Liver (tissue), 9 donors: ENCODE results near the gene RAET1G. TPM values are rescaled to one million over a fixed set of nuclear protein-coding genes. Genes with fewer than 3 reads are reported as not detected.

Experiments used
- DNase-seq: peaks from one replicate; pipeline ENCODE4 v3.0.0-alpha.2; 2017; ENCODE audit warnings: low spot score
- H3K27ac ChIP-seq, 2 donors: one replicate each; pipeline ENCODE4 v1.7.0; 2013; ENCODE audit warnings: inconsistent platforms in 2 of 2, low read length in 2 of 2, control low read depth in 1 of 2, low read depth in 1 of 2, mild to moderate bottlenecking in 1 of 2
- H3K27me3 ChIP-seq, 4 donors: one replicate each; pipeline versions ENCODE4 v1.6.1 to v1.7.0; 2013; ENCODE audit warnings: low read length in 3 of 4, inconsistent platforms in 1 of 4, mild to moderate bottlenecking in 1 of 4, moderate library complexity in 1 of 4; ENCODE audit not compliant: control insufficient read depth in 4 of 4, insufficient read depth in 4 of 4
- H3K36me3 ChIP-seq, 4 donors: one replicate each; pipeline versions ENCODE4 v1.6.1 to v1.7.0; 2013; ENCODE audit warnings: low read length in 3 of 4, mild to moderate bottlenecking in 3 of 4, low read depth in 1 of 4, moderate library complexity in 1 of 4; ENCODE audit not compliant: control insufficient read depth in 4 of 4, insufficient read depth in 3 of 4
- H3K4me1 ChIP-seq, 4 donors: one replicate each; pipeline versions ENCODE4 v1.6.1 to v1.7.0; 2013; ENCODE audit warnings: low read length in 3 of 4, mild to moderate bottlenecking in 3 of 4, moderate library complexity in 1 of 4; ENCODE audit not compliant: control insufficient read depth in 4 of 4, insufficient read depth in 4 of 4
- H3K4me3 ChIP-seq, 3 donors: one replicate each; pipeline versions ENCODE4 v1.6.1 to v1.7.0; 2013; ENCODE audit warnings: low read length in 3 of 3, control low read depth in 1 of 3, low read depth in 1 of 3, mild to moderate bottlenecking in 1 of 3
- H3K9ac ChIP-seq, 2 donors: one replicate each; pipeline ENCODE4 v1.7.0; 2013; ENCODE audit warnings: low read length in 2 of 2, mild to moderate bottlenecking in 2 of 2, moderate library complexity in 2 of 2, control low read depth in 1 of 2, low read depth in 1 of 2
- H3K9me3 ChIP-seq, 4 donors: one replicate each; pipeline versions ENCODE4 v1.6.1 to v1.7.0; 2013; ENCODE audit warnings: low read length in 3 of 4; ENCODE audit not compliant: control insufficient read depth in 4 of 4
- EGR1 ChIP-seq, 2 donors: IDR thresholded peaks; 2 replicates each; pipeline ENCODE4 v1.6.1; 2016 to 2018; ENCODE audit warnings: antibody characterized with exemption in 2 of 2, low read depth in 2 of 2
- FOXA1 ChIP-seq: IDR thresholded peaks from 2 replicates; pipeline ENCODE4 v1.6.1; 2016; ENCODE audit warnings: antibody characterized with exemption
- FOXA2 ChIP-seq: IDR thresholded peaks from 2 replicates; pipeline ENCODE4 v1.6.1; 2016; ENCODE audit warnings: antibody characterized with exemption
- GABPA ChIP-seq, 2 donors: IDR thresholded peaks in 1 of 2; conservative IDR thresholded peaks in 1 of 2; 2 replicates each; pipeline ENCODE4 v1.6.1; 2016; ENCODE audit warnings: antibody characterized with exemption in 2 of 2, mild to moderate bottlenecking in 1 of 2, moderate library complexity in 1 of 2
- HNF4G ChIP-seq: IDR thresholded peaks from 2 replicates; pipeline ENCODE4 v1.6.1; 2016; ENCODE audit warnings: antibody characterized with exemption
- JUND ChIP-seq, 2 donors: IDR thresholded peaks; 2 replicates each; pipeline ENCODE4 v1.6.1; 2016; ENCODE audit warnings: antibody characterized with exemption in 2 of 2
- RAD21 ChIP-seq, 2 donors: IDR thresholded peaks; 2 replicates each; pipeline ENCODE4 v1.6.1; 2016; ENCODE audit warnings: antibody characterized with exemption in 2 of 2, mild to moderate bottlenecking in 2 of 2
- RXRA ChIP-seq, 2 donors: IDR thresholded peaks; 2 replicates each; pipeline ENCODE4 v1.6.1; 2017 to 2018; ENCODE audit warnings: antibody characterized with exemption in 2 of 2, mild to moderate bottlenecking in 1 of 2
- SP1 ChIP-seq: IDR thresholded peaks from 2 replicates; pipeline ENCODE4 v1.6.1; 2018; ENCODE audit warnings: antibody characterized with exemption, mild to moderate bottlenecking
- TAF1 ChIP-seq: conservative IDR thresholded peaks from 2 replicates; pipeline ENCODE4 v1.6.1; 2016; ENCODE audit warnings: antibody characterized with exemption, mild to moderate bottlenecking
- YY1 ChIP-seq: IDR thresholded peaks from 2 replicates; pipeline ENCODE4 v1.6.1; 2016; ENCODE audit warnings: antibody characterized with exemption, mild to moderate bottlenecking
- WGBS: extraction: QIAGEN DNeasy Blood & Tissue Kit; methylation state at CpG from one replicate; pipeline ENCODE4 v1.1.7; 2013; 5-methylcytosine and 5-hydroxymethylcytosine counted together
- polyA plus RNA-seq, 2 donors: library from polyadenylated mRNA; stranded (reverse) in 1 of 2; unstranded in 1 of 2; fragments of 200-250 nt in 1 of 2; fragments of >200 nt in 1 of 2; fragmentation: Nextera tagmentation in 1 of 2; extraction: Ambion mirVana in 1 of 2; gene quantifications; one replicate each; pipeline versions ENCODE4 v1.2.1 to v1.2.3, GENCODE V29; 2013 to 2015
- total RNA-seq, 2 donors: library from RNA; depleted of rRNA; stranded (reverse); fragments of >200 nt; gene quantifications; one replicate each; pipeline ENCODE4 v1.2.3, GENCODE V29; 2014
- TF ChIP-seq, protein P1 (sequence below): IDR thresholded peaks from 2 replicates; pipeline ENCODE4 v1.6.1; 2016; ENCODE audit warnings: antibody characterized with exemption
- TF ChIP-seq, protein P2 (sequence below): IDR thresholded peaks from 2 replicates; pipeline ENCODE4 v1.6.1; 2016; ENCODE audit warnings: antibody characterized with exemption
- TF ChIP-seq, protein P3 (sequence below): IDR thresholded peaks from 2 replicates; pipeline ENCODE4 v1.6.1; 2016; ENCODE audit warnings: antibody characterized with exemption
- TF ChIP-seq, protein P4 (sequence below): IDR thresholded peaks from 2 replicates; pipeline ENCODE4 v1.6.1; 2016; ENCODE audit warnings: antibody characterized with exemption, mild to moderate bottlenecking
- donor health status: healthy.
- donor health status: healthy.
- donor health status: healthy.
- donor health status: healthy.
- donor health status: healthy.

RAET1G gene
- total and polyA plus RNA-seq, 4 donors, result not detected

DNA sequence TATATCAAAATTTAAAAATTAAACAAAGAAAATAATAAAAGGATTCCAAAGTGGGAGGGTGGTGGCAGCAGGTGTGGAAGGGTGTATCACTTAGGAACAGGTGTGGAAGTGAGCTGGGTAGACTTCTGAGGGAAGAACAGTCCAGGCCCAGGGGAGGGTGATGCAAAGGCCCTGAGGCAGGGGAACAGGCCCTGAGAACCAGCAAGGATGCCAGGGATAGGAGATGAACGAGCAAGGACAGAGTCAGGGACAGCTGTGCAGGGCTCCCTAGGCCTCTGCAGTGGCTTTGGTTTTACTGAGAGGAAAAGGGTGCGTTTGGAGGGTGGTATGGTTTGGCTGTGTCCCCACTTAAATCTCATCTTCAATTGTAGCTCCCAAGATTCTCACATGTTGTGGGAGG, 15.6 kb downstream of the RAET1G start:
- H3K4me3 ChIP-seq, result no peak overlapping the region
- 96% methylated on average over 2 of the region's 2 CpGs for WGBS
- no peak overlapping the region for H3K9ac ChIP-seq
- no peaks in the 10 kb centered on the region for H3K36me3 ChIP-seq
- H3K27ac ChIP-seq, result no peak overlapping the region
- DNase-seq, result no peak
- no peaks in the 10 kb centered on the region for H3K27me3 ChIP-seq
- no peaks in the 10 kb centered on the region for H3K4me1 ChIP-seq
- H3K9me3 ChIP-seq, result no peaks in the 10 kb centered on the region
- TF ChIP-seq GABPA (IDR thresholded peaks at IDR 0.05 in 1 of 2, conservative IDR thresholded peaks at IDR 0.05 in 1 of 2) (no peak), RXRA (IDR thresholded peaks at IDR 0.05) (no peak), FOXA1 (no peak), EGR1 (IDR thresholded peaks at IDR 0.05; ENCODE audit: low read depth in 2 of 2) (no peak), JUND (IDR thresholded peaks at IDR 0.05) (no peak)
- TF ChIP-seq, protein P1, sequence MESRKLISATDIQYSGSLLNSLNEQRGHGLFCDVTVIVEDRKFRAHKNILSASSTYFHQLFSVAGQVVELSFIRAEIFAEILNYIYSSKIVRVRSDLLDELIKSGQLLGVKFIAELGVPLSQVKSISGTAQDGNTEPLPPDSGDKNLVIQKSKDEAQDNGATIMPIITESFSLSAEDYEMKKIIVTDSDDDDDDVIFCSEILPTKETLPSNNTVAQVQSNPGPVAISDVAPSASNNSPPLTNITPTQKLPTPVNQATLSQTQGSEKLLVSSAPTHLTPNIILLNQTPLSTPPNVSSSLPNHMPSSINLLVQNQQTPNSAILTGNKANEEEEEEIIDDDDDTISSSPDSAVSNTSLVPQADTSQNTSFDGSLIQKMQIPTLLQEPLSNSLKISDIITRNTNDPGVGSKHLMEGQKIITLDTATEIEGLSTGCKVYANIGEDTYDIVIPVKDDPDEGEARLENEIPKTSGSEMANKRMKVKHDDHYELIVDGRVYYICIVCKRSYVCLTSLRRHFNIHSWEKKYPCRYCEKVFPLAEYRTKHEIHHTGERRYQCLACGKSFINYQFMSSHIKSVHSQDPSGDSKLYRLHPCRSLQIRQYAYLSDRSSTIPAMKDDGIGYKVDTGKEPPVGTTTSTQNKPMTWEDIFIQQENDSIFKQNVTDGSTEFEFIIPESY, result no peak
- TF ChIP-seq, protein P2, sequence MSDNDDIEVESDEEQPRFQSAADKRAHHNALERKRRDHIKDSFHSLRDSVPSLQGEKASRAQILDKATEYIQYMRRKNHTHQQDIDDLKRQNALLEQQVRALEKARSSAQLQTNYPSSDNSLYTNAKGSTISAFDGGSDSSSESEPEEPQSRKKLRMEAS, result no peak

DNA sequence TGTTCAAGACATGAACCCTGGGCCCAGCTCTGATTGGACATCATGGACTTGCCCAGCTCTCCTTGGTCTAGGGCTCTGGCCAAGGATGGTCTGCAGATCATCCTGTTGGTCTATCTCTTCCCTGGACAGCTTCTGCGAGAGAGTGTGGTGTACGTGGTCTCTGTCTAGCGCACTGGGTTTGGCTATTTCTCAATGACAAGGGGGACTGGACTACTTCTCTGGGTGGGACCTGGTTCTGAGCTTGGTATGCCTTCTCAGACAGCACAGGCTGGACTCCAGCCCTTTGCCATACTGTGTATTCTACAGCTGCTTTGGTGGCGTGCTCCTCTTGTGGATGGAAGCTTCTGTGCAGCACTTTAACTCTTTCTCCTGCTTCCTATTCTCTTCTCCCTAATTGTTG, 16.5 kb downstream of the RAET1G start:
- WGBS, result 96% methylated on average over 4 of the region's 4 CpGs
- Histone ChIP-seq H3K27ac (no peak overlapping the region), H3K4me1 (no peaks in the 10 kb centered on the region), H3K9me3 (no peaks in the 10 kb centered on the region), H3K9ac (no peak overlapping the region), H3K36me3 (no peaks in the 10 kb centered on the region), H3K4me3 (no peak overlapping the region), H3K27me3 (no peaks in the 10 kb centered on the region)
- DNase-seq, result no peak
- TF ChIP-seq TAF1, result no peak
- TF ChIP-seq JUND (IDR thresholded peaks at IDR 0.05), result no peak
- TF ChIP-seq, protein P3, sequence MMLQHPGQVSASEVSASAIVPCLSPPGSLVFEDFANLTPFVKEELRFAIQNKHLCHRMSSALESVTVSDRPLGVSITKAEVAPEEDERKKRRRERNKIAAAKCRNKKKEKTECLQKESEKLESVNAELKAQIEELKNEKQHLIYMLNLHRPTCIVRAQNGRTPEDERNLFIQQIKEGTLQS, result no peak
- TF ChIP-seq, protein P4, sequence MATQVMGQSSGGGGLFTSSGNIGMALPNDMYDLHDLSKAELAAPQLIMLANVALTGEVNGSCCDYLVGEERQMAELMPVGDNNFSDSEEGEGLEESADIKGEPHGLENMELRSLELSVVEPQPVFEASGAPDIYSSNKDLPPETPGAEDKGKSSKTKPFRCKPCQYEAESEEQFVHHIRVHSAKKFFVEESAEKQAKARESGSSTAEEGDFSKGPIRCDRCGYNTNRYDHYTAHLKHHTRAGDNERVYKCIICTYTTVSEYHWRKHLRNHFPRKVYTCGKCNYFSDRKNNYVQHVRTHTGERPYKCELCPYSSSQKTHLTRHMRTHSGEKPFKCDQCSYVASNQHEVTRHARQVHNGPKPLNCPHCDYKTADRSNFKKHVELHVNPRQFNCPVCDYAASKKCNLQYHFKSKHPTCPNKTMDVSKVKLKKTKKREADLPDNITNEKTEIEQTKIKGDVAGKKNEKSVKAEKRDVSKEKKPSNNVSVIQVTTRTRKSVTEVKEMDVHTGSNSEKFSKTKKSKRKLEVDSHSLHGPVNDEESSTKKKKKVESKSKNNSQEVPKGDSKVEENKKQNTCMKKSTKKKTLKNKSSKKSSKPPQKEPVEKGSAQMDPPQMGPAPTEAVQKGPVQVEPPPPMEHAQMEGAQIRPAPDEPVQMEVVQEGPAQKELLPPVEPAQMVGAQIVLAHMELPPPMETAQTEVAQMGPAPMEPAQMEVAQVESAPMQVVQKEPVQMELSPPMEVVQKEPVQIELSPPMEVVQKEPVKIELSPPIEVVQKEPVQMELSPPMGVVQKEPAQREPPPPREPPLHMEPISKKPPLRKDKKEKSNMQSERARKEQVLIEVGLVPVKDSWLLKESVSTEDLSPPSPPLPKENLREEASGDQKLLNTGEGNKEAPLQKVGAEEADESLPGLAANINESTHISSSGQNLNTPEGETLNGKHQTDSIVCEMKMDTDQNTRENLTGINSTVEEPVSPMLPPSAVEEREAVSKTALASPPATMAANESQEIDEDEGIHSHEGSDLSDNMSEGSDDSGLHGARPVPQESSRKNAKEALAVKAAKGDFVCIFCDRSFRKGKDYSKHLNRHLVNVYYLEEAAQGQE, result no peak
- no peak for TF ChIP-seq GABPA (IDR thresholded peaks at IDR 0.05 in 1 of 2, conservative IDR thresholded peaks at IDR 0.05 in 1 of 2)
- TF ChIP-seq YY1, result no peak

DNA sequence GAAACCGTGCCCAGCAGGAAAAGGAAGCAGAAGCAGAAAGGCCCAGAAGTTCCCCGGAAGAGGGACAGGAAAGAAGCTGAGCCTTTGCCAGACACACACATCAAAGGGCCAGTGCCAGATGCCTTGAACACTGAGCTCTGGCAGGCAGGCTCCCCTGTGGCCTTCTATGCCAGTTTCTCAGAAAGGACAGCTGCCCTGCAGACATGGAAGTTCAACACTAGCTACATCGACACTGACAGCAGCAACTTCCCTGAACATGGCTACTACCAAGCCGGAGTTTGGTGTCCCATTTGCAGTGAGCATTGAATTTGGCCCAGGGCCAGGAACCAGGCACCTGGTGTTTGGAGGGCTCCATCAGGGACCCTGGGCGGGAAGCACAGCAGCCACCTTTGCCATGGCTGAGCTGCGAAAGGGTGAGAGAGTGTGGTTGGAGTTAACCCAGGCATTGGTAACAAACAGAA, 17.0 kb downstream of the RAET1G start:
- Histone ChIP-seq H3K36me3 (no peaks in the 10 kb centered on the region), H3K4me1 (no peaks in the 10 kb centered on the region), H3K4me3 (no peak overlapping the region), H3K27ac (no peak overlapping the region), H3K9me3 (no peaks in the 10 kb centered on the region), H3K27me3 (no peaks in the 10 kb centered on the region), H3K9ac (no peak overlapping the region)
- WGBS, result 84% methylated on average over 6 of the region's 6 CpGs
- DNase-seq, result no peak
- TF ChIP-seq, protein P1, result no peak
- TF ChIP-seq SP1 (no peak), HNF4G (no peak), GABPA (IDR thresholded peaks at IDR 0.05 in 1 of 2, conservative IDR thresholded peaks at IDR 0.05 in 1 of 2) (no peak), RXRA (IDR thresholded peaks at IDR 0.05) (no peak), RAD21 (IDR thresholded peaks at IDR 0.05) (no peak), FOXA2 (no peak), EGR1 (IDR thresholded peaks at IDR 0.05; ENCODE audit: low read depth in 2 of 2) (no peak)
- TF ChIP-seq, protein P3, result no peak
- TF ChIP-seq, protein P4, result no peak
